Stimulated activated CD8-positive, alpha-beta memory T cell treated with anti-CD3 and anti-CD28 coated beads, Interleukin-4, amount 100 ng/mL, for 4 hours (primary cell): ENCODE data around the gene SHOX.
"Not testable (repeated sequence)": the region's sequence is repeated elsewhere in the genome, so short reads cannot be mapped to it uniquely, and the experiment has no call there.

ENCODE experiments used
- DNase-seq, 2 donors: peaks; one replicate each; pipeline ENCODE4 v3.0.0-alpha.2; 2020; ENCODE audit warnings: low read depth in 2 of 2, low spot score in 1 of 2

The SHOX gene

DNA sequence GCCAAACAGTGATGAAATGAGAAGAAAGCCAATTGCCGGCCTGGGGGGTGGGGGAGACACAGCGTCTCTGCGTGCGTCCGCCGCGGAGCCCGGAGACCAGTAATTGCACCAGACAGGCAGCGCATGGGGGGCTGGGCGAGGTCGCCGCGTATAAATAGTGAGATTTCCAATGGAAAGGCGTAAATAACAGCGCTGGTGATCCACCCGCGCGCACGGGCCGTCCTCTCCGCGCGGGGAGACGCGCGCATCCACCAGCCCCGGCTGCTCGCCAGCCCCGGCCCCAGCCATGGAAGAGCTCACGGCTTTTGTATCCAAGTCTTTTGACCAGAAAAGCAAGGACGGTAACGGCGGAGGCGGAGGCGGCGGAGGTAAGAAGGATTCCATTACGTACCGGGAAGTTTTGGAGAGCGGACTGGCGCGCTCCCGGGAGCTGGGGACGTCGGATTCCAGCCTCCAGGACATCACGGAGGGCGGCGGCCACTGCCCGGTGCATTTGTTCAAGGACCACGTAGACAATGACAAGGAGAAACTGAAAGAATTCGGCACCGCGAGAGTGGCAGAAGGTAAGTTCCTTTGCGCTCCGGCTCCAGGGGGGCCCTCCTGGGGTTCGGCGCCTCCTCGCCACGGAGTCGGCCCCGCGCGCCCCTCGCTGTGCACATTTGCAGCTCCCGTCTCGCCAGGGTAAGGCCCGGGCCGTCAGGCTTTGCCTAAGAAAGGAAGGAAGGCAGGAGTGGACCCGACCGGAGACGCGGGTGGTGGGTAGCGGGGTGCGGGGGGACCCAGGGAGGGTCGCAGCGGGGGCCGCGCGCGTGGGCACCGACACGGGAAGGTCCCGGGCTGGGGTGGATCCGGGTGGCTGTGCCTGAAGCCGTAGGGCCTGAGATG, at the start of gene SHOX:
SHOX (plus strand) TSS at position 180 of the 885 bp plus-strand sequence; CDS start at position 287, 107 bp downstream.
- no peak for DNase-seq

DNA sequence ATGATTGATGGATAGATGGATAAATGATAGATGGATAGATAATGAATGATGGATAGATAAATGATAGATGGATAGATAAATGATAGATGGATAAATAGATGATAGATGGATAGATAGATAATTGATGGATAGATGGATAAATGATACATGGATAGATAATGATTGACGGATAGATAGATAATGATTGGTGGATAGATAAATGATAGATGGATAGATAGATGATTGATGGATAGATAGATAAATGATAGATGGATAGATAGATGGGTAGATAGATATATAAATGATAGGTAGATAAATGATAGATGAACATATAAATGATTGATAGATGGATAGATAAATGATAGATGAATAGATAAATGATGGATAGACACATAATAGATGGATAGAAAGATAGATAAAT, 49.5 kb upstream of the SHOX start:
- DNase-seq = no peak

DNA sequence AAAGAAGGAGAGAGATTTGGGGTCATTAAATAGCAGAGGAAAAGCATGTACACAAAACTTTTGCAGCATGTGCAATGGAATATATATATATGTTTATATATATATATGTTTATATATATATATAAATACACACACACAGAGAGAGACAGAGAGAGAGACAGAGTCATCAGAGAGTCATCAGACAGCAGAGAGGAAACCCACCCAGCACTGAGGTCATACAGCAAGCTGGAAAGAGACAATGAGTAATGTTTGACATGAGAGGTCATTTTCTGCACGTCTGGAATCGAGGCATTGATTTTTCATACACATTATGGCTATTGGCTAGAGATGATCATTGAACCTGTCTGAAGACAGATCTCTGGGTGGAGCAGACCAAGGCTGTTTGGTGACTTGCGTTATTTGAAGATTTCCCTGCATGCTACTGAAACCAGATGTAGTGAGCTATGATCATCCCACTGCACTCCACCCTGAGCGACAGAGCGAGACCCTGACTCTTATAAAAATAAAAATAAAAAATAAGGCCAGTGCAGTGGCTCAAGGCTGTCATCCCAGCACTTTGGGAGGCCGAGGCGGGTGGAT, 48.8 kb upstream of the SHOX start:
- DNase-seq = no peak

DNA sequence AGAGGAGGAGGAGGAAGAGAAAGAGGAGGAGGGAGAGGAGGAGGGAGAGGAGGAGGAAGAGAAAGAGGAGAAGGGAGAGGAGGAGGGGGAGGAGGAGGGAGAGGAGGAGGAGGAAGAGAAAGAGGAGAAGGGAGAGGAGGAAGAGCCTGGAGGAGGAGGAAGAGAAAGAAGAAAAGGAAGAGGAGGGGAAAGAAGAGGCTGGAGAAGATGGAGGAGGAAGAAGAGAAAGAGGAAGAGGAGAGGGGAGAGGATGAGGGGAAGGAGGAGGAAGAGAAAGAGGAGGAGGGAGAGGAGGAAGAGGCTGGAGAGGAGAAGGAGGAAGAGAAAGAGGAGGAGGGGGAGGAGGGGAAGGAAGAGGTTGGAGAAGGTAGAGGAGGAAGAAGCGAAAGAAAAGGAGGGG, 46.0 kb upstream of the SHOX start:
- no peak for DNase-seq

DNA sequence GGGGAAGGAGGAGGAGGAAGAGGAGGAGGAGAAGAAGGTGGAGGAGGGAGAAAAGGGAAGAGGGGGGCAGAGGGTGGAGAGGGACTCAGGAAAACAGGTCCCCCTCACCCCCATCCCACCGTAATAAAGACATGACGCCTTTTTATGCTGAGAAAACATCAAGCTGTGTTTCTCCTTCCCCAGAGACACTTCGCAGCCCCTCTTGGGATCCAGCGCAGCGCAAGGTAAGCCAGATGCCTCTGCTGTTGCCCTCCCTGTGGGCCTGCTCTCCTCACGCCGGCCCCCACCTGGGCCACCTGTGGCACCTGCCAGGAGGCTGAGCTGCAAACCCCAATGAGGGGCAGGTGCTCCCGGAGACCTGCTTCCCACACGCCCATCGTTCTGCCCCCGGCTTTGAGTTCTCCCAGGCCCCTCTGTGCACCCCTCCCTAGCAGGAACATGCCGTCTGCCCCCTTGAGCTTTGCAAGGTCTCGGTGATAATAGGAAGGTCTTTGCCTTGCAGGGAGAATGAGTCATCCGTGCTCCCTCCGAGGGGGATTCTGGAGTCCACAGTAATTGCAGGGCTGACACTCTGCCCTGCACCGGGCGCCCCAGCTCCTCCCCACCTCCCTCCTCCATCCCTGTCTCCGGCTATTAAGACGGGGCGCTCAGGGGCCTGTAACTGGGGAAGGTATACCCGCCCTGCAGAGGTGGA, 45.3 kb upstream of the SHOX start:
- DNase-seq = no peak

DNA sequence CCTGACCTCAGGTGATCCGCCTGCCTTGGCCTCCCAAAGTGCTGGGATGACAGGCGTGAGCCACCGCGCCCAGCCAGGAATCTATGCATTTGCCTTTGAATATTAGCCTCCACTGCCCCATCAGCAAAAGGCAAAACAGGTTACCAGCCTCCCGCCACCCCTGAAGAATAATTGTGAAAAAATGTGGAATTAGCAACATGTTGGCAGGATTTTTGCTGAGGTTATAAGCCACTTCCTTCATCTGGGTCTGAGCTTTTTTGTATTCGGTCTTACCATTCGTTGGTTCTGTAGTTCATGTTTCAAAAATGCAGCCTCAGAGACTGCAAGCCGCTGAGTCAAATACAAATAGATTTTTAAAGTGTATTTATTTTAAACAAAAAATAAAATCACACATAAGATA, 44.2 kb upstream of the SHOX start:
- no peak for DNase-seq

DNA sequence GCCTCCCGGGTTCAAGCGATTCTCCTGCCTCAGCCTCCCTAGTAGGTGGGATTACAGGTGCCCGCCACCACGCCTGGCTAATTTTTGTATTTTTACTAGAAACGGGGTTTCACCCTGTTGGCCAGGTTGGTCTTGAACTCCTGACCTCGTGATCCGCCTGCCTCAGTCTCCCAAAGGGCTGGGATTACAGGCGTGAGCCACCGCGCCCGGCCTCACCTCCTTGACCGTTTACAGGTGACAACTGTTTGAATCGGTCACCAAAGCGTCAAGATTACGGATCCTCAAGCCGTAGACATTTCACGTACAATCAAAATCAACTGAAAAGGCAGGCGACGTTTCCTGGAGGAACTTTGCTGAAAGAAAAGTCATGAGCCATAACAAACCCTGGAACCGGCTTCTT, 41.3 kb upstream of the SHOX start:
- DNase-seq = not testable (repeated sequence)

DNA sequence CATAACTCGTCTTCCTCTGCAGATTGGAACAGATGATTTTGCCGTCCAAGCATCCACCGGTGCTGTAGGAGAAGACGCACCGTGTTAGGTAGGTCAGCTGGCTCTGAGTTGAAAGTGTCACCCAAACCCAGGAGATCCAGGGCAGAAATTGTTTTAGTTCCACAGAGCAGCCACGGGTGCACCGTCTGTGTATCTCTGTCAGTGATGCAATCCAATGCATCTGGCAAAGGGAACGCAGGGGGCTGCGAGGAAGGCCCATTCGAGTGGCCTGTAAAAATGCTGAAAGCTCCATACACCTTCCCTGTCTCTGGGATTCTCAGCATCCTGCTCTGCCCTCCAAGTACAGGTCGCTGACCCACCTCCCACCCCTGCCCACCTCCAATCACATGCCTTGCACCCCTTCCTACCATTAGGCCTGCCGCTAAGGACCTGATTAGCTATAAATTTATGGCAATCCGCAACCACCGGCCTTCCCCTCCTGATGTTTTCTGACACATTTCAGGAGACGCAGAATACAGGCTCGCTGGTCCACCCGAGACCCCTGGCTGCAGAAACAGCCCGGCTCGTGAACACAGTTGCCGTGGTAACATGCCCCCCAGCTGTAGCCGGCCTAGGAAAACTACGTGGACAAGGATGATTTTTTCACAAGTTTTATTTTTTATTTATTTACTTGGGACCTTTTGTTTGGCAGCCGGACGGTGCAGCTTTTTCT, 39.7 kb upstream of the SHOX start:
- no peak for DNase-seq

DNA sequence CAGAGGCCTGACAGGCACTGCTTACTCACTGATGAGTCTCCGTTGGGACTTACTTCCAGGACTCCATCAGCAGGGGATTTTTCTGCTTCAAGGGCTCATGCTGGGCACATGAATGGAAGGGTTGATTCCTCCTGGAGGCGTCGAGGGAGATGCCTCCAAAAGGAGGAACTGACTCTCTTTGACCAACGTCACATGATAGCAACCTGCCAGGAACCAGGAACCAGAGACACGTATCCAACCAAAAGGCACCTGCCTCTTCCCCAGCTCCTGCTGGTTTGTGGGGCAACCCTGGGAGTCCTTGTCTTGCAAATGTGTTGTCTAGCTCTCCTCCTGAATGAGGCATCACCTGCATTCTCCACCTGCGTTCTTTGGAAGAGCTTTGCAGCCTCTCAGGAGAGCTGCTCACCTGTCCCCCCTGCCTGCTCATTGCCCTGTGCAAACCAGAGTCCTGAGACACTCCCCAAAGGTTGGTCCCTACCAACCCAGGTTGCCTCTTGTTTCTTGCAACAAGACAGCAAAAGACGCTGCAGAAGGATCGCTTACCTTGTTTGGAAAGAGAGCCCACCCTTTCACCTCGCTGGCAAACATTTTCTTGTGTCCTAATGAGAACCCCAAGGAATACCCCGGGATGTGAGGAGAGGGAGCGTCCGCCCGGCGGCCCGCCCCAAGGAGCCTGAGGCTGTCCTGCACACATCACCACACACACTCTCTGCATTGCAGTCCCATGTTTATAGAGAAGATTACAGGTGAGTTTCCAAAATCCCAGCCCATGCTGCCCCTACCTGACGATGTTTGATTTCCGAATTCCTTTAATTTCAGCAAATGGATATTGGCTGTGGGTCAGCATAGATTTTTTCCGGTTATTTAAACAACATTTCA, 30.5 kb upstream of the SHOX start:
- DNase-seq = no peak

DNA sequence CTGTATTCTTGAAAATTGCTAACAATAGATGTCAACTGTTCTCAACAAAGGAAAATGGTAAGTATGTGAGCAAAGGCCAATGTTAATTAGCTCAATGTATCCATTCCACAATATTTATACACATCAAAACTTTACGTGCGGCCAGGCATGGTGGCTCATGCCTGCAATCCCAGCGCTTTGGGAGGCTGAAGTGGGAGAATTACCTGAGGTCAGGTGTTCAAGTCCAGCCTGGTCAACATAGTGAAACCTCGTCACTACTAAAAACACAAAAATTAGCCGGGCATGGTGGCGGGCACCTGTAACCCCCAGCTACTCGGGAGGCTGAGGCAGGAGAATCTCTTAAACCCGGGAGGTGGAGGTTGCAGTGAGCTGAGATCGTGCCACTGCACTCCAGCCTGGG, 27.6 kb upstream of the SHOX start:
- not testable (repeated sequence) for DNase-seq

DNA sequence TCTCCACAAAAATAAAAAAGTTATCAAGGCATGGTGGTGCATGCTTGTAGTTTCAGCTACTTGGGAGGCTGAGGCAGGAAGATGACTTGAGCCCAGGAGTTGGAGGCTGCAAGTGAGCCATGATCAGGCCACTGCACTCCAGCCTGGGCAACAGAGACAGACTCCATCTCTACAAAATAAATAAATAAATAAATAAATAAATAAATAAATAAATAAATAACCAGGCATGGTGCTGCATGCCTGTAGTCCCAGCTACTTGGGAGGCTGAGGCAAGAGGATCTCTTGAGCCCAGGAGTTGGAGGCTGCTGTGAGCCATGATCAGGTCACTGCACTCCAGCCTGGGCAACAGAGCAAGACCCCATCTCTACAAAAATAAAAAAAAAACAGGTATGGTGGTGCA, 26.0 kb upstream of the SHOX start:
- not testable (repeated sequence) for DNase-seq

DNA sequence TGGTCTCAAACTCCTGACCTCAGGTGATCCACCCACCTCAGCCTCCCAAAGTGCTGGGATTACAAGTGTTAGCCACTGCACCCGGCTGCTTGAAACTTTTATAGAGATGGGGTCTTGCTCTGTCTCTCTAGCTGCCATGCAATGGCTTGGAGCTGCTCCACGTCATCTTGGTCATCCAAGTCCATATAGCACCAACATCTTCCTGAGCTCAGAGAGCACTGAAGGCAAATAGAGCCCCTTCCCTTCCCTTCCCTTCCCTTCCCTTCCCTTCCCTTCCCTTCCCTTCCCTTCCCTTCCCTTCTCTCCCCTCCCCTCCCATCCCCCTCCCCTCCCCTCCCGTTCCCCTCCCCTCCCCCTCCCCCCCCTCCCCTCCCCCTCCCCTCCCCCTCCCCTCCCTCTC, 22.5 kb upstream of the SHOX start:
- not testable (repeated sequence) for DNase-seq

DNA sequence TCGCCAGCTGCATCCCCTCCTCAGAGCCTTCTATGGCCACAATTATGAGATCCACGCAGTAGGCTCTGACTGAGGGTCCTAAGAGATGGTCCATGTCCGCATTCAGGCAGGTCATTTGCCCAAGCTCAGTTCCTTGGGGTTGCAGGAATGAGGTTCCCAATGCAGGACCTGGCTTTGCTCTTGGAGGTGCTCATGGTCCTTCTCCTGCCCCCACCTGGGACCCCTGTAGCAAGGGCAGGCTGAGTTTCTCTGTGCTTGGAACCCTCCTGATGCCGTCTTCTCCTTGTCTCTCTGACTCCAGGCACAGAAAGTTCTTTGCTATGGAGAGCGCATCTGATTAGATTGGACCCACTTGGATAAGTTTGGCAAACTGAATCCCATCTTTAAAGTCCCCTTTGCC, 16.5 kb upstream of the SHOX start:
- no peak for DNase-seq

DNA sequence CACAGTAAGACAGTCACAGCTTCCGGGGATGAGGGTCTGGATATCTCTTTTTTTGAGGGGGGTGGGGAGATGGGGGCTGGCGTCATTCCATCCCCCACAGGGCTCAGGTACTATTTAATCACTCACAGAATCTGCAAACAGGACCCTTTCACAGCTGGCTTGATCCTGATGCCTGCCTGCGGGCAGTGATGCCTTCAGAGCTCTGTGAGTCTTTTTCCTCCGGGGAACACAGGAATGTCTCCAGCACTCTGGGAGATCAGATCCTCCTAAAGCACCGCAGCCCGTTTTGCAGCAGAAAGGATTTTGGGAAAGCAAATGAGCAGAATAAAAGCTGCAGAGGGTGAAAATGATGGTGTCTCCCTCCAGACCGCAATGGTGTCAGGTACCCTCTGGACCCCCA, 13.2 kb upstream of the SHOX start:
- DNase-seq = no peak

DNA sequence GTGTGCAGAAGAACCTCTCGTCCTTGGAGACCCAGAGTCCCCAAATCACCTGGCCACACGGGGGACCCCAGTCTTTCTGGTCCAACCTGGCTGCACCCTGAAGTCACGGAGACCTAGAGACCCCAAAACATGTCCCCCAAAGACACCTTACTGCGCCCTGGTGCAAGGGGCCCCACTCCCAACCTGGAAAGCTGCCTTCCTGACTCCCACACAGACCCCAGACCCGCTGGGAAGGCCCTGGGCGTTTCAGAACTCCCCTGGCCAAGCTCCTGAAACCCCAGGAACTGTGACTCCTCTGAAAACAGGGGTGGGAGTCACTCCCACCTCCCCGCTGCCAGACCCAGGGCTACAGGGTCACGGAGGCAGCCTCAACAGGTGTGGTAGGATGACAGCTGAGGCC, 12.7 kb upstream of the SHOX start:
- DNase-seq = no peak

DNA sequence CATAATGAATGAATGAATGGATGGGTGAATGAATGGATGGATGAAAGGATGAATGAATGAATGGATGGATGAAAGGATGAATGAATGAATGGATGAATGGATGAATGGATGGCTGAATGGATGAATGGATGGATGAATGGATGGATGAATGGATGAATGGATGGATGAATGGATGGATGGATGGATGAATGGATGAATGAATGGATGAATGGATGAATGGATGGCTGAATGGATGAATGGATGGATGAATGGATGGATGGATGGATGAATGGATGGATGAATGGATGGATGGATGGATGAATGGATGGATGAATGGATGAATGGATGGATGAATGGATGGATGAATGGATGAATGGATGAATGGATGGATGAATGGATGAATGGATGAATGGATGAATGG, 12.3 kb upstream of the SHOX start:
- not testable (repeated sequence) for DNase-seq

DNA sequence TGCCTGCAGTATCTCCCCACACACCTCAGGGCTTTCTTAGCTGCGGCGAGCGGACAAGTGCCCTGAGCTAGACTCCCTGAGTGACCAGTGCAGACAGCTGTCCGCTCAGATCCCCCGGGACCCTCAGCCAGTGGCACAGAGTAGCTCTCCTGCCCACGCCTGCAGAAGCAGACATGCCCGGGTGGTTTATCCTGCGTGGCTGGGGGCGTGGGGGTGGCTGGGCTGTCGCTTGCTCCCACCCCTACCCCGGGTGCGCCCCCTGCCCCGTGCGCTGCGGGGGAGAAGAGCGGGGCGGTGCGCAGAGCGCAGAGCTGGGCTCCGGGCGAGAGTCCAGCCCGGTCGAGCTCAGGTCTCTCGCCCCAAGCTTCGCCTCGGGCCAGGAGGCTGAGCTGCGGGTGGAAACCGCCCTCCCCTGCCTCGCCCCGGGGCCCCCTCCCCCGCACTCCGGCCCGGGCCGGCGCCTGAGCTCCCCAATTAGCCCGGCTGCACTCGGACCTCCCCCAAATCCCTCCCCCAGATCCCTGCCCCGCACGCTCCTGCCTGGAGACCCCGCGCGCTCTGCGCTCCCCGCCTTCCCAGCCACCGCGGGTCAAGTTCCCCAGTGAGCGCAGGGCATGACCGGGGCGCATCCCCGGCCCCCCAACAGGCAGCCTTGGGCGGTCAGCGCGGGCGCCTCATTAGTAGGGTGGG, 11.7 kb upstream of the SHOX start:
- DNase-seq = no peak

DNA sequence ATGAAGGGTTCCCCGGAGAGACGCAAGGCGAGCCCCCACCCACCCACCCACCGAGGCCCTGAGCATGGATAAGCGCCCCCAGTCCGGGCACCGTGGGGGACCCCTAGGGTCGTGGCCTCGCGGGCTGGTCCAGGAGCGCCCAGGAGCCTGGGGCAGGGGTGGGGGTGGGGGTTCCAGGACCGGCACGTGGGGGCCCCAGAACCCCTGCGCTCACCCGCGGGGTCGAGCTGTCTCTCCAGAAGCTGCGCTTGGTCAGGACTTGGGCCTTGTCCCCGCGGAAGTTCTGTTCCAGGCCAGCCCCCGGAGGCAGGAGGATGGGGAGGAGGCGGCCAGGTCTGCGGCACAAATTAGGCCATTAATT, 11.2 kb upstream of the SHOX start:
- DNase-seq = no peak

DNA sequence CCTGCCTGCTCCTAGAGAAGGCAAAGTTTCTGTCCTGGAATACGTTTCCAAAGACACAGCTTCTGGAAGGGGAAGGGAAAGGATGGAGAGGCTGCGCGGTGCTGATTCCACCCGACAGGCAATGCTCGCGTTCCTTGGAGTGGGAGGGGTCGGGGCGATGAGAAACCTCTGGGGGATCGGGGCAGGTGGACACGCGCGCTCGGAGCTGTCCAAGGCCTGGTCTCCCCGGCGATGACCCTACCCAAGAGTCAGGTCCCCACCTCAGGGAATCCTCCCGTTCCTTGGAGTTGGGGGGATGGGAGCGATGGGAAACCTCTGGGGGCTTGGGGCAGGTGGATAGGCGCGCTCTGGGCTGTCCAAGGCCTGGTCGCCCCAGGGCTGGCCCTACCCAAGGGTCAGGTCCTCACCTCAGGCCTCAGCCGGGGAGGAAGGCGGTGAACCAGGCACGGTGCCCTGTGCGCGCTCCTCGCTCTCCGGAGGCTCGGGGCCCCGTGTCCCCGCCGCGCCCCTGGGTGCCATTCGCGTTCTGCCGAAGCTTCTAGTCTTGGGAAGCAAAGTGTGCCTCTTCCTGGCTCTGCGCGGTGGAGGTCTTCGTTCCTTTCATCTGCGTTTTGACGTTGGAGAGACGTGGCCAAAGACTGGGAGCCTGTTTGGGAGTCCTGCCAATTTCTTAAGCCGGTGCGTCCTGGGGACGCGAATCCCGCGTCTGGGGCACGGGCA, 10.6 kb upstream of the SHOX start:
- DNase-seq = no peak
